Tongue (tissue), 2 donors: ENCODE measurements around the gene PRSS57. TPM values are rescaled to one million over a fixed set of nuclear protein-coding genes. Genes with fewer than 3 reads are reported as not detected.
"Not testable (repeated sequence)": the region's sequence is repeated elsewhere in the genome, so short reads cannot be mapped to it uniquely, and the experiment has no call there.

ENCODE experiments used
- DNase-seq: peaks from one replicate; pipeline ENCODE4 v3.0.0-alpha.2; 2015
- total RNA-seq: library from RNA; depleted of rRNA; stranded (reverse); fragments of >200 nt; gene quantifications from one replicate; pipeline ENCODE4 v1.2.3, GENCODE V29; 2014

The PRSS57 gene
- 0.82 TPM for total RNA-seq

GRCh38 chr19:695352-695949, at the start of gene PRSS57:
Gene PRSS57 (minus strand): TSS chr19:695452. CDS start chr19:695430, 22 bp downstream.
- DNase-seq = no peak

DNA sequence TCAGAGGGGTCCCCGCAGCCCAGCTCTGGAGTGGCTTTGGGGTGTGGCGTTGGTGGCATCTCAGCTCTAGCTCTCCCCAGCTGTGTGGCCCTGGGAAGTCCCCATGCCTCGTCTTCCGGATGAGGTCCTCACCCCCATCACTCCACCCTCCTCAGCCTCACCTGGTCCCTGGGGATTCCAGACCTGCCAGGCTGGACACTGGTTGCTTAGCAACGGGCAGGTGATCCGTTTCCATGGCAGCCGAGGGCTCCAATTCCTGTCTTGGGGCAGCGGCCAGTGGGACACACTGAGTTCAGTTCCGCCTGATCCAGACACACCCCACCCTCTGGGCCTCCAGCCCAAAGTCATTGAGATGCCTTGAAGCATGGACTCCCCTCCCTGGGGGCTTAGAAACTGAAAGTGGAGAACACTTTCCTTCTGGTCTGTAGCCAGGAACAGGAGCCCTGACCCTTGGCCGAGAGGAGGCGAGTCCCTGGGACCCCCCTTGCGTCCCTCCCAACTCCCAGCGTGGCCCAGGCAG, 48.0 kb upstream of the PRSS57 start:
- peak; percentile 71 for DNase-seq

DNA sequence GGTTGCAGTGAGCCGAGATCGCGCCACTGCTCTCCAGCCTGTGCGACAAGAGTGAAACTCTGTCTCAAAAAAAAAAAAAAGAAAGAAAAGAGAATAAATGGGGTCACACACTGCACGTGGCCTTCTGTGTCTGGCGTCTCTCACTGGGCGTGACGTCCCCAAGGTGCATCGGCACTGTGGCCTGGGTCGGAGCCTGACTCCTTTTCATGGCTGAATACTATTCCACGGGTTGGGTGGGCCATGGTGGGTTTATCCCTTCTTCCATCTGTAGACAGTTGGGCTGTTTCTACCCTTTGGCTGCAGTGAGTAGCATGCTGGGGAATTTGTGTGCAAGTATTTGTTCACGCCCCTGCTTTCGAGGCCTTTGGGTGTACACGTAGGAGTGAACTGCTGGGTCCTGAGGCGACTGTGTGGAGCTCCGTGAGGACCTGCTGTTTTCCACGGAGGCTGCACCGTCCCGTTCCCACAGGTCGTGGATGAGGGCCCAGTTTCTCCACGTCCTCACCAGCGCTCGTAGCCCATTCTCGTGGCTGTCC, 47.4 kb upstream of the PRSS57 start:
- no peak for DNase-seq

- DNase-seq = no peak
Observed at GRCh38 chr19:741506-742131, 46.4 kb upstream of the PRSS57 start.

DNA sequence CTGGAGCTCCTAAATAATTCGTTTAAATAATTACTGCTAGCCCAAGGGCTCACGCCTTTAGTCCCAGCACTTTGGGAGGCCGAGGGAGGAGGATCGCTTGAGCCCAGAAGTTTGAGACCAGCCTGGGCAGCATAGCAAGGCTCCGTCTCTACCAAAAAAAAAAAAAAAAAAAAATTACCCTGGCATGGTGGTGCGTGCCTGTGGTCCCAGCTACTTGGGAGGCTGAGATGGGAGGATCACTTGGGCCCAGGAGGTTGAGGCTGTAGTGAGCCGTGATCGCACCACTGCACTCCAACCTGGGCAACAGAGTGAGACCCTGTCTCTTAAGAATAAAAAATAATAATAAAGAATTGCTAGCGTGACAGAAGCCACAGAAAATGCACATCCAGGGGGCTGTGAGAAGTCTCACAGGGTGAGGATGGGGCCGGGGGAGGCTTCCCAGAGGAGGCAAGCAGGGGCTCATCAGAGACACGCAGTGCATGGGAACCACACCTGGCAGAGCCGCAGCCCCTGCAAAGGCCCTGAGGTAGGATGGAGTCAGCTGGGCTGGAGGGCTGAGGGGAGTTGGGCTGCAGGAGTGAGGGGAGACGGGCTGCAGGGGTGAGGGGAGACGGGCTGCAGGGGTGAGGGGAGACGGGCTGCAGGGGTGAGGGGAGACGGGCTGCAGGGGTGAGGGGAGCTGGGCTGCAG, 45.7 kb upstream of the PRSS57 start:
- not testable (repeated sequence) for DNase-seq

DNA sequence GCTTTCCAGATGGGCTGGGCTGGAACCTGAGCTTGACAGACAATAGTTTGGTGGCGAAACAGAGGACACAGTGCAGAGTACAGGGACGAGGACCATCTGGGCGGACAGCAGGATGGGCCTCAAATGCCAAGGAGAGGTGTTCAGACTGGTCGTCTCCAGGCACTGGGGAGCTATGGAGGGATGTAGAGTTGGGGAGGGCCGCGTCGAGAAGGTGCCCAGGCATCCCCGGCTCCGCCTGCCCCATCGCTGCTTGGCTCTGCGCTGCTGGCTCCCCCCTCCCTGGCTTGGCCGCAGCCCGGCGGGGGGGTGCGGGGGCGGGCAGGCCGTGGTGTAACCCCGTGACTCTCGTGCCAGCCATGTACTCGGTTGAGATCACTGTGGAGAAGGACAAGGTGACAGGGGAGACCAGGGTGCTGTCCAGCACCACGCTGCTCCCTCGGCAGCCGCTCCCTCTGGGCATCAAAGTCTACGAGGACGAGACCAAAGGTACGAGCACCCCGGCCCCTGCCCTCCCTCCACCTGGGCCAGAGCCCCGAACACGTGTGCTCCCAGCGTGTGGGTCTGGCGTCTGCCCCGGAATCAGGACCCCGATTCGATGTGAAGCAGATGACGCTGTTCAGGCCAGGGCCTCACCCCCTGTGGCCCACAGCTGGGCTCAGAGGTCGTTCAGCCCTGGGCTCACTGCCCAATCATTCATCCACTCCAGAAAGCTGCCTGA, 44.9 kb upstream of the PRSS57 start:
- no peak for DNase-seq

GRCh38 chr19:738509-739128, 43.4 kb upstream of the PRSS57 start:
- DNase-seq = no peak

DNA sequence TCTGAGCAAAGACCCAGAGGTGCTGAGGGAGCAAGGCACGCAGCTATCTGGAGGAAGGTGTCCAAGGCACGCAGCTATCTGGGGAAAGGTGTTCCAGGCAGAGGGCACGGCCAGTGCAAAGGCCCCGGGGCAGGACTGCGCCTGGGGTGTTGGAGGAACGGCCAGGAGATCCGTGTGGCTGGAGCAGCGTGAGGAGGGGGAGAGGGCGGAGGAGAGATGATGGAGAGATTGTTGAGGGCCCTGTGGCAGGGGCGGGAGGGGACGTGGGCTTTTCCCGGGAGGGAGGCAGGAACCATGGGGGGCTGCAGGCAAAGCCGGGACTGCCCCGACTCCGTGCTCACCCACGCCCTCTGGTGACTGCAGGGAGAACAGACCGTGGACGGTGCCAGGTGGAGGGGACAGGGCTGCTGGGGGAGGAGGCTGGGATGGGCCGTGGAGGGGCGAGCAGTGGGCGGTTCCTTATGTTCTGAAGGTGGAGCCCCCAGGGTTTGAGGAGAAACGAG, 42.4 kb upstream of the PRSS57 start:
- peak; percentile 40 for DNase-seq

- no peak for DNase-seq
Observed at GRCh38 chr19:736125-736524, 40.9 kb upstream of the PRSS57 start.

DNA sequence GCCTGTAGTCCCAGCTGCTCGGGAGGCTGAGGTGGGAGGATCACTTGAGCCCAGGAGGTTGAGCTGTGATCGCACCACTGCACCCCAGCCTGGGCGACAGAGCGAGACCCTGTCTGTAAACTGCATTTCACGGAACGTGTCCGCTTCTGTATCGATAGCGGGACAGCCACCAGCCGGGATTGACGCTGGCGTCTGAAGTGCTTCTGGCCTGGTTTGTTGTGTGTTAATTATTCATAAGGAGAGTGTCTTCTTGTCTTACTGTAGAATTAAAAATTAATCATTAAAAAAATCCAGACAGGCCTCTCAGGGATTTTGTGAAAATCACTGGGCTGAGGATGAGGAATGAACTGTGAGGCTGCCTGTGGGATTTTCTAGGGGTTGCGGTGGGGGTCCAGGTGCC, 39.5 kb upstream of the PRSS57 start:
- DNase-seq = no peak

DNA sequence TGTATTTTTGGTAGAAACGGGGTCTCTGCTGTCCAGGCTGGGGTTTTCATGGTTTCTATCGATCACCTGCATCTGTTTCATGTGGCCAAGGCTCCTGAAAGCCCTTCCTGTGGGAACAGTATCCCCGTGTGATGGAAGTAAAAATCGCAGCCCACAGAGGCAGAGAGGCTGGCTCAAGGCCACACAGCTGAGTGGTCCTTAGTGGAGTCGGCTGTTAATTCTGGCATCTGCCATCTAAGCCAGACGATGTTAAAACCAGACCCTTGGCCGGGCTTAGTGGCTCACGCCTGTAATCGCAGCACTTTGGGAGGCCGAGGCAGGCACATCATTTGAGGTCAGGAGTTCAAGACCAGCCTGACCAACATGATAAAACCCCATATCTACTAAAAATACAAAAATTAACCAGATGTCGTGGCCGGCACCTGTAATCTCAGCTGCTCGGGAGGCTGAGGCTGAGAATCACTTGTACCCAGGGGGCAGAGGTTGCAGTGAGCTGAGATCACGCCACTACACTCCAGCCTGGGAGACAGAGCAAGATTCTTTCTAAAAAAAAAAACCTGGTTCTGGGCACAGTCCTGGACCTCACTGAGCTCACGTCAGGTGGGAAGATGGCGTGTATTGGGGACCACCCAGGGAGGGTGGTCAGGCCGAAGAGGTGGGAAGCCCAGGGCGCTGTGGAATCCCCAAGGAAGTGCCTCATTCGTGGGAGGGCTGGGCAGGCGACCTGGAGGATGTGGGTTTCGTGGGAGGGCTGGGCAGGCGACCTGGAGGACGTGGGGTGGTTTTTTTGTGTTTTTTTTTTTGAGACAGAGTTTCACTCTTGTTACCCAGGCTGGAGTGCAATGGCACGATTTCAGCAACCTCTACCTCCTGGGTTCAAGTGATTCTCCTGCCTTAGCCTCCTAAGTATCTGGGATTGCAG, 37.2 kb upstream of the PRSS57 start:
- no peak for DNase-seq

DNA sequence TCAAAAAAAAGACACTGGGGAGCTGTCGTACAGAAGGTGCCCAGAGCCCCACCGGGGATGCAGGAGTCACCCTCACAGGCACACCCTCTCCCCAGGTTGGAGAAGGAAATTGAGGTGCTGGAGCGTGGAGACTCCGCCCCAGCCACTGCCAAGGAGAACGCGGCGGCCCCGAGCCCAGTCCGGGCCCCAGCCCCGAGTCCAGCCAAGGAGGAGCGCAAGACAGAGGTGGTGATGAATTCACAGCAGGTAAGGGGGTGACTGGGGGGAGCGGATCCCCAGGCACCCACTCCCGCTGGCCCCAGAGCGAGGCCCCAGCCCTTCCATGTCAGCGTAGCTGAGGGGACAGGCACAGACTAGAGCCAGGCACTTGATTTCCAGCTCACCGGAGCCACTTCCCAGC, 35.7 kb upstream of the PRSS57 start:
- DNase-seq = no peak

DNA sequence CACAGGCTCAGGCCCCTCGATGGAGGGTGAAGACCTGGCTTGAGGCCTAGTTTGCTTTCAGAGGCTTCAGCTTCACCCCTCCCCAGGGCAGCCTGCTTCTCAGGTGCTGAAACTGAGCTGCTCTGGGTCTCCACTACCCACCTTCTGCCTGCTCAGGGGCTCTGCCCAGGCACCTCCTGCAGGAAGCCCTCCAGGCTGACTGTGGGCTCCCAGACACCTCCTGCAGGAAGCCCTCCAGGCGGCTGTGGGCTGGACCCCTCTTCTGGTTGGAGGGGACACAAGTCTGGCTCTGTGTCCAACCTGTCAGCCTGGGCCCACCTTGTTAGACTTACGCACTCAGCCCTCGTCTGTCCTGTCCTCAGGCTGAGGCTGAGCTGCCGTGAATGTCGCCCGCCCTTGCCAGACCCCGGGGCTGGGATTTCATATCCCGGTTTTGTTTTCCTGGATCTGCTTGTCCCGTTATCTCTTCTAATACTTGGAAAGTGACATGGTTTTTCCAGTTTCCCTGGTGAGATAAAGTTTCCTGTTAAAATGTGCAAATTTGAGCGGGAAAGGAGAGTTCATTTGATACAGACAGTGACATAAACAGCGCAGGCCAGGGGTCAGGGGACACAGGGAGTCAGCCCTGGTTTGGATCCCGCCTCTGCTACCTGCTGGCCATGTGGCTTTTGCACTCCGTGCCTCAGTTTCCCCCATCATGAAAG, 34.9 kb upstream of the PRSS57 start:
- DNase-seq = no peak

DNA sequence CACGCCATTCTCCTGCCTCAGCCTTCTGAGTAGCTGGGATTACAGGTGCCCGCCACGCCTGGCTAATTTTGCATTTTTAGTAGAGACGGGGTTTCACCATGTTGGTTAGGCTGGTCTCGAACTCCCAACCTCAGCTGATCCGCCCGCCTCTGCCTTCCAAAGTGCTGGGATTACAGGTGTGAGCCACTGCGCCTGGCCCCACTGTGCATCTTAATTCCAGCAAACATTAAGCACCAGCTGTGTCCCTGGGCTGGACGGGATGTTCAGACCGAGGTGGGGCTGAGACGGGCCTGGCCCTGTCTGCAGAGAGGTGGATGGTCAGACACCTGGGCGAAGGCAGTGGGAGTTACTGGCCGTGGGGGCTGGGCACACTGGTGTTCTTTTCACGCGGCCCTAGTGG, 34.3 kb upstream of the PRSS57 start:
- not testable (repeated sequence) for DNase-seq

- peak; percentile 62 for DNase-seq
Observed at GRCh38 chr19:728011-728410, 32.8 kb upstream of the PRSS57 start.

GRCh38 chr19:726993-727956, 32.0 kb upstream of the PRSS57 start:
- no peak for DNase-seq

DNA sequence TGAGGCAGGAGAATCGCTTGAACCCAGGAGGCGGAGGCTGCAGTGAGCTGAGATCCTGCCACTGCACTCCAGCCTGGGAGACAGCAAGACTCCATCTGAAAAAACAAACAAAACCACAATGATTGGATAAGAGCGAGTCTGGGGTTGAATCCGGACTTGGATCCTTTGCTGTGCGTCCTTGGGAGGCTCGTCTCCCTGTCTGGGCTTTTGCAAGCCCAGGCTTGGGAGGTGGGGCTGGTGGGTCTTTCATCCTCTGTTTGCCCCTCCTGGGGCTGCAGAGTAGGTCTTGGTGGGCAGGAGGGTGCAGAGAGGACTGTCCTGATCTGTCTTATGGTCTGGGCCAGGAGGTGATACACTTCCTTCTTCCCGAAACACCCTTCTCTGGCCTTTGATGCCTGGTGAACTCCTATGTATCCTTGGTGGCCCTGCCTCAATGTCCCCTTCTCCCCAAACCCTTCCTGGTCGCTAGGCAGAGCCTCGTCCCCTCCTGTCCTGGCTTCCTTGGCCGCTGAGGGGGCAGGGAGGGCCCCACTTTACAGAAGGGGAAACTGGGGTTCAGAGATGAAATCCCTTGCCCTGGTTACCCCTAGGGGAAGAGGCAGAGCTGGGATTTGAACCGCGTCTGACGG, 30.3 kb upstream of the PRSS57 start:
- no peak for DNase-seq

DNA sequence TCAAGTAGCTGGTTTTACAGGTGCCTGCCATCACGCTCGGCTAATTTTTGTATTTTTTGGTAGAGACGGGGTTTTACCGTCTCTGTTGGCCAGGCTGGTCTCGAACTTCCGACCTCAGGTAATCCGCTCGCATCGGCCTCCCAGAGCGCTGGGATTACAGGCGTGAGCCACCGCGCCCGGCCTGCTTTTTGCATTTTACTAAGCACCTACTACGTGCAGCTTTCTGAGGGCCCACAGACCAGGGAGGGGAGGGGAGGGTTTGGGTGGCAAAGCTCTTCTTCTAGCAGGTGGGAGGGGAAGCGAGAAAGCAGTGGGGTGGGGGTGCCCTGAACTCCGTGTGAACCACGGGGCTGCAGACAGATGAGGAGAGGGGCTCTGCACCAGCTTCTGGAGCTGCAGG, 28.5 kb upstream of the PRSS57 start:
- no peak for DNase-seq
